Loucy (cell line): ENCODE results near the gene SPDYE2B.
"Not testable (repeated sequence)": the region's sequence is repeated elsewhere in the genome, so short reads cannot be mapped to it uniquely, and the experiment has no call there.

Source experiments
- EZH2phosphoT487 ChIP-seq: fragments of 200-600 bp; IDR thresholded peaks from 2 replicates; pipeline ENCODE4 v1.6.1; 2018; ENCODE audit warnings: antibody characterized with exemption, mild to moderate bottlenecking, moderate library complexity, borderline replicate concordance
- TF ChIP-seq, protein P1 (sequence below): fragments of 200-600 bp; sonication (generic); conservative IDR thresholded peaks from 2 replicates; pipeline ENCODE4 v1.5.1; 2014; ENCODE audit warnings: mild to moderate bottlenecking, antibody characterized with exemption, low read length

DNA sequence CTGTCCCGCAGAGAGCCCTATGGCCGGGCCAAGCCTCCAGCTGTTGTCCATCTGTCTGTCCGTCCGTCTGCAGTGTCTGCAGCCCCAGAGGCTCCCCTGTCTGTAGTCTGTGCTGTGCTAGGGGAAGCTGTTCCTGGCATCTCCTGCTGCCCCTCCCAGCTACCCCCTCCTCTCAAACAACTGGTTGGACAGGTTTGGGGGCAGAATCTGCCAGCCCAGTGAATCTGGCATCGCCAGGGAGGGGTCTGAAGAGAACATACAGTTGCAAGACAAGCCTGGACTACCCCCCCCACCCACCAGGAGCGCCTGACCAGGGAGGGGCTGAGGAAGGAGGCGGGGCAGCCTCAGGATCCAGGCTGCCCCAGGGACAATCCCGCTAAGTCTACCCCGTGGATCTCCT lies 7.4 kb upstream of the SPDYE2B start, which contains the start of gene UPK3BL1:
- TF ChIP-seq, protein P1, sequence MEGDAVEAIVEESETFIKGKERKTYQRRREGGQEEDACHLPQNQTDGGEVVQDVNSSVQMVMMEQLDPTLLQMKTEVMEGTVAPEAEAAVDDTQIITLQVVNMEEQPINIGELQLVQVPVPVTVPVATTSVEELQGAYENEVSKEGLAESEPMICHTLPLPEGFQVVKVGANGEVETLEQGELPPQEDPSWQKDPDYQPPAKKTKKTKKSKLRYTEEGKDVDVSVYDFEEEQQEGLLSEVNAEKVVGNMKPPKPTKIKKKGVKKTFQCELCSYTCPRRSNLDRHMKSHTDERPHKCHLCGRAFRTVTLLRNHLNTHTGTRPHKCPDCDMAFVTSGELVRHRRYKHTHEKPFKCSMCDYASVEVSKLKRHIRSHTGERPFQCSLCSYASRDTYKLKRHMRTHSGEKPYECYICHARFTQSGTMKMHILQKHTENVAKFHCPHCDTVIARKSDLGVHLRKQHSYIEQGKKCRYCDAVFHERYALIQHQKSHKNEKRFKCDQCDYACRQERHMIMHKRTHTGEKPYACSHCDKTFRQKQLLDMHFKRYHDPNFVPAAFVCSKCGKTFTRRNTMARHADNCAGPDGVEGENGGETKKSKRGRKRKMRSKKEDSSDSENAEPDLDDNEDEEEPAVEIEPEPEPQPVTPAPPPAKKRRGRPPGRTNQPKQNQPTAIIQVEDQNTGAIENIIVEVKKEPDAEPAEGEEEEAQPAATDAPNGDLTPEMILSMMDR = not testable (repeated sequence)
- TF ChIP-seq EZH2phosphoT487 = not testable (repeated sequence)
